A673 (cell line): Measurements from ENCODE around the gene SUN3. TPM values are rescaled to one million over a fixed set of nuclear protein-coding genes. Genes with fewer than 3 reads are reported as not detected.

ENCODE experiments used
- BruUV-seq: library from RNA; stranded (reverse); fragments of 400-500 nt; replicated peaks from 2 replicates; lab custom pipeline; 2021; lab: Mats Ljungman, UMichigan
- CTCF ChIA-PET: fragments of 300-600 bp; sonication (Branson Sonifier 250); formaldehyde crosslinking; loops from one replicate; lab custom pipeline; 2022; ENCODE audit warnings: antibody characterized with exemption; lab: Charles Lee
- POLR2A ChIA-PET: fragments of 300-600 bp; sonication (Branson Sonifier 250); formaldehyde crosslinking; loops from one replicate; lab custom pipeline; 2022; ENCODE audit warnings: antibody characterized with exemption; ENCODE audit not compliant: low non-redundant PET; lab: Charles Lee
- DNase-seq: peaks from one replicate; pipeline ENCODE4 v3.0.0-alpha.2; 2015; ENCODE audit warnings: low spot score
- H3K27ac ChIP-seq: fragments of 200-600 bp; sonication (generic); 2 replicates; pipeline ENCODE4 v1.5.1; 2016; ENCODE audit warnings: mixed run types, low read depth, mild to moderate bottlenecking, mixed read lengths, antibody characterized with exemption, low read length; ENCODE audit not compliant: poor library complexity, severe bottlenecking
- H3K27me3 ChIP-seq: fragments of 200-600 bp; sonication (generic); replicated peaks from 2 replicates; pipeline ENCODE4 v1.6.1; 2017; ENCODE audit warnings: mixed run types, low read depth, mild to moderate bottlenecking, mixed read lengths, antibody characterized with exemption, low read length; ENCODE audit not compliant: insufficient read depth, poor library complexity
- H3K36me3 ChIP-seq: fragments of 200-600 bp; sonication (generic); 2 replicates; pipeline ENCODE4 v1.6.1; 2016; ENCODE audit warnings: mixed run types, mild to moderate bottlenecking, mixed read lengths, antibody characterized with exemption, low read length; ENCODE audit not compliant: insufficient read depth, poor library complexity, severe bottlenecking
- H3K4me1 ChIP-seq: fragments of 200-600 bp; sonication (generic); 2 replicates; pipeline ENCODE4 v1.6.1; 2017; ENCODE audit warnings: mixed run types, mild to moderate bottlenecking, mixed read lengths, antibody characterized with exemption, low read length; ENCODE audit not compliant: insufficient read depth, poor library complexity, severe bottlenecking
- H3K4me3 ChIP-seq: fragments of 200-600 bp; sonication (generic); 2 replicates; pipeline ENCODE4 v1.5.1; 2016; ENCODE audit warnings: low read depth, mixed run types, mild to moderate bottlenecking, mixed read lengths, low read length; ENCODE audit not compliant: poor library complexity, severe bottlenecking
- H3K9me3 ChIP-seq: fragments of 200-600 bp; sonication (generic); 2 replicates; pipeline ENCODE4 v1.6.1; 2016; ENCODE audit warnings: mixed run types, low read depth, mild to moderate bottlenecking, mixed read lengths, antibody characterized with exemption, low read length; ENCODE audit not compliant: poor library complexity, severe bottlenecking
- EZH2 ChIP-seq: fragments of 200-600 bp; sonication (generic); IDR thresholded peaks from 2 replicates; pipeline ENCODE4 v1.6.1; 2017; ENCODE audit warnings: borderline replicate concordance, low read depth, mild to moderate bottlenecking, mixed read lengths, antibody characterized with exemption, low read length; ENCODE audit not compliant: poor library complexity, severe bottlenecking
- intact Hi-C: fragments of 100-400 bp; cut with micrococcal nuclease; formaldehyde crosslinking; loops from one replicate; pipeline ENCODE4 v1.10.0; 2022; ENCODE audit not compliant: unreplicated experiment
- total RNA-seq: library from RNA; stranded (reverse); gene quantifications from 2 replicates; pipeline ENCODE4 v1.2.3, GENCODE V29; 2021
- TF ChIP-seq, protein P1 (sequence below): fragments of 300-800, 200-600 bp; sonication (generic); conservative IDR thresholded peaks from 2 replicates; pipeline ENCODE4 v1.5.1; 2017; ENCODE audit warnings: low read depth, mild to moderate bottlenecking, antibody characterized with exemption, low read length, moderate library complexity, mixed read lengths

The SUN3 gene
- total RNA-seq, 1 experiment from 2014 or later, result not detected

DNA sequence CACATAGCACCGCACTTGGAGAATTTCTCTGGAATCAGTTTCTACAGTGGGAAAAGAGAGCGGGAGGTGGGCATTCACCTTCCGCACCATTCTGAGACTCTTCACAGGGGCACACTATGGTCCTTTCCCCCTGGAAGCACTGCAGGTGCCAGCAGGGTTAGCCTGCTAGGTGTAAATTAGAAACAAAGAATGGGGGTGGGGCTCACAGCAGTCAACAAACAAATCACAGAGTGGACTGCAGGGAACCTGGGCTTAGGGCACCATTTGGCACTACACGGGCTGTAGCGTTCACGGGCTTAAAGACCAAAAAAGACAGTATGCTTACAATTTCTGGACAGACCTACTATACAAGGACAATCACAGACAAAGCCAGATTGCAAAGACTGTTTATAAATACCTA is 72.7 kb downstream of the SUN3 start:
- no peak overlapping the region for H3K4me3 ChIP-seq
- no peak for DNase-seq
- H3K9me3 ChIP-seq, result no peaks in the 10 kb centered on the region
- POLR2A ChIA-PET, result no interaction called here
- CTCF ChIA-PET, result no interaction called here
- no peaks in the 10 kb centered on the region for H3K4me1 ChIP-seq
- no peak overlapping the region for H3K27ac ChIP-seq
- no TSS peak for BruUV-seq
- no peaks in the 10 kb centered on the region for H3K27me3 ChIP-seq
- no peak for TF ChIP-seq EZH2
- peaks cover 6% of the 10 kb centered on the region for H3K36me3 ChIP-seq
- intact Hi-C loops, result no loop called here

DNA sequence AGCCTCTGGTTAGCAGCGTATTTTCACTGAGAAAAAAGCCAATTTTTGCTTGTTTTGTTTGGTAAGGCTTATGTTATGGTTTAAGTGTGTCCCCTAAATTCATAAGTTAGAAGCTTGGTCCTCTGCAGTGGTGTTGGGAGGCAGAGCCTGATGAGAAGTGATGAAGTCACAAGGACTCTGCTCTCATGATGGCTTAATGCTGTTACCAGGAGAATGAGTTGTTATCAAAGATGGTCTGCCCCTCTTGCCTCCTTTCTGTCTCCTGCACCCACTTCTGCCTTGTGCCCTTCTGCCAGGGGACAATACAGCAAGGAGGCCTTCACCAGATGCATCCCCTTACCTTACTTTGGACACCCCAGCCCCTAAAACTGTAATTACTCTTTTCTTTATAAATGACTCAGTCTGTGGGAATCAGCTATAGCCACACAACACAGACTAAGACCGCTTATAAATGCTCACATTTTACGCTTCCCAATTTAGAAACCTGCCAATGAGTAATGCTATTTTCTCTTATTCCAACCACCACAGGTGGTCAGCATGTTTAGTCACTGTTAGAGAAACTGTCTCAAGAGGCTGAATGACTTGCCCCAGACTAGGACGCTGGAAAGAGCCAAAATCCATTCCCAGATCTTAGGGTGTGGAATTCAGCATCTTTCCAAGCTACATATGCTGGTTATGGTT is 74.5 kb downstream of the SUN3 start:
- no peak for DNase-seq
- CTCF ChIA-PET, result no interaction called here
- H3K27ac ChIP-seq, result no peak overlapping the region
- peaks cover 6% of the 10 kb centered on the region for H3K36me3 ChIP-seq
- no TSS peak for BruUV-seq
- H3K27me3 ChIP-seq, result no peaks in the 10 kb centered on the region
- intact Hi-C loops, result no loop called here
- H3K4me1 ChIP-seq, result no peaks in the 10 kb centered on the region
- no peak overlapping the region for H3K4me3 ChIP-seq
- POLR2A ChIA-PET, result no interaction called here
- H3K9me3 ChIP-seq, result no peaks in the 10 kb centered on the region
- TF ChIP-seq, protein P1, sequence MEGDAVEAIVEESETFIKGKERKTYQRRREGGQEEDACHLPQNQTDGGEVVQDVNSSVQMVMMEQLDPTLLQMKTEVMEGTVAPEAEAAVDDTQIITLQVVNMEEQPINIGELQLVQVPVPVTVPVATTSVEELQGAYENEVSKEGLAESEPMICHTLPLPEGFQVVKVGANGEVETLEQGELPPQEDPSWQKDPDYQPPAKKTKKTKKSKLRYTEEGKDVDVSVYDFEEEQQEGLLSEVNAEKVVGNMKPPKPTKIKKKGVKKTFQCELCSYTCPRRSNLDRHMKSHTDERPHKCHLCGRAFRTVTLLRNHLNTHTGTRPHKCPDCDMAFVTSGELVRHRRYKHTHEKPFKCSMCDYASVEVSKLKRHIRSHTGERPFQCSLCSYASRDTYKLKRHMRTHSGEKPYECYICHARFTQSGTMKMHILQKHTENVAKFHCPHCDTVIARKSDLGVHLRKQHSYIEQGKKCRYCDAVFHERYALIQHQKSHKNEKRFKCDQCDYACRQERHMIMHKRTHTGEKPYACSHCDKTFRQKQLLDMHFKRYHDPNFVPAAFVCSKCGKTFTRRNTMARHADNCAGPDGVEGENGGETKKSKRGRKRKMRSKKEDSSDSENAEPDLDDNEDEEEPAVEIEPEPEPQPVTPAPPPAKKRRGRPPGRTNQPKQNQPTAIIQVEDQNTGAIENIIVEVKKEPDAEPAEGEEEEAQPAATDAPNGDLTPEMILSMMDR, result no peak
- TF ChIP-seq EZH2, result no peak

DNA sequence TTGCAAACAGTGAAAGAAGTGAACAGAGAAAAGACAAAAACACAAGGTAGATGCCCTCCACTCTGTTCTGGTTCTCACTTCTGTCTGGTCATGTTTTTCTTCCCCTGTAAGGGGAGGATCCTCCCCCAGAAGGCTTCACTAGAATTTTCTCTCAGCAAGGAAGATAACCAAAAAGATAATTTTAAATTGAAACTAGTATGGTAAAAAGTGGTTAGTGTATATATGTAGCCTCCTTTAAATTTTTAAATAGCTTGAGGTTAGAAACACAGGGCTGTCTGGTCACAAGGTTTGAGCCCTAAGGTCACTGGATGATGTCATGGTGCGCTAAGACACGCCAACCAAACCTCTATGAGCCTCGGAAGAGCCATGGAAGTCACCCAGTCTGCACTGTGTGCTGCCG is 75.1 kb downstream of the SUN3 start:
- no peak overlapping the region for H3K27ac ChIP-seq
- no TSS peak for BruUV-seq
- intact Hi-C loops, result no loop called here

More for the DNA sequence above, 75.1 kb downstream of the SUN3 start:
- ChIA-PET CTCF (interaction anchor here (0.6 kb wide), 1 partner anchor 16 kb away, joined by 3 read pairs; no protein-coding TSS in a partner anchor), POLR2A (no interaction called here)
- TF ChIP-seq, protein P1, result no peak
- no peak for TF ChIP-seq EZH2
- Histone ChIP-seq H3K36me3 (peaks cover 6% of the 10 kb centered on the region), H3K9me3 (no peaks in the 10 kb centered on the region), H3K4me3 (no peak overlapping the region), H3K4me1 (no peaks in the 10 kb centered on the region), H3K27me3 (no peaks in the 10 kb centered on the region)
- DNase-seq, result no peak
